ENCODE results near the gene TTLL10.
A peak's percentile ranks its signal among the peaks of the same experiment; 100 is the strongest.

TTLL10 gene

GRCh38 chr1:1157426-1157913, 16.2 kb upstream of the TTLL10 start:
- DNase-seq (ENCODE audit: low read depth), result peak; percentile 57
- TF ChIP-seq CTCF (IDR thresholded peaks at IDR 0.05; ENCODE audit: control insufficient read depth, insufficient read depth, low read depth, low read length, missing control alignments), result no peak
- peak overlapping the region; percentile 55 for H3K4me3 ChIP-seq (ENCODE audit: control insufficient read depth, low read depth, low read length)

- peak overlapping the region; percentile 55 for H3K4me3 ChIP-seq (ENCODE audit: control insufficient read depth, low read depth, low read length)
- DNase-seq (ENCODE audit: low read depth), result no peak
Observed at GRCh38 chr1:1157914-1158710, 15.6 kb upstream of the TTLL10 start.

GRCh38 chr1:1160281-1160930, 13.3 kb upstream of the TTLL10 start:
- DNase-seq (ENCODE audit: low read depth), result no peak
- TF ChIP-seq CTCF (IDR thresholded peaks at IDR 0.05; ENCODE audit: control insufficient read depth, insufficient read depth, low read depth, low read length, missing control alignments), result no peak
- no peak overlapping the region for H3K4me3 ChIP-seq (ENCODE audit: control insufficient read depth, low read depth, low read length)

More at GRCh38 chr1:1157914-1158710, 15.6 kb upstream of the TTLL10 start:
- TF ChIP-seq CTCF (IDR thresholded peaks at IDR 0.05; ENCODE audit: control insufficient read depth, insufficient read depth, low read depth, low read length, missing control alignments), result no peak

GRCh38 chr1:1161078-1161682, 12.5 kb upstream of the TTLL10 start:
- no peak for DNase-seq (ENCODE audit: low read depth)
- no peak for TF ChIP-seq CTCF (IDR thresholded peaks at IDR 0.05; ENCODE audit: control insufficient read depth, insufficient read depth, low read depth, low read length, missing control alignments)
- H3K4me3 ChIP-seq (ENCODE audit: control insufficient read depth, low read depth, low read length), result no peak overlapping the region

GRCh38 chr1:1161683-1162079, 12.0 kb upstream of the TTLL10 start:
- DNase-seq (ENCODE audit: low read depth), result no peak
- no peak overlapping the region for H3K4me3 ChIP-seq (ENCODE audit: control insufficient read depth, low read depth, low read length)
- no peak for TF ChIP-seq CTCF (IDR thresholded peaks at IDR 0.05; ENCODE audit: control insufficient read depth, insufficient read depth, low read depth, low read length, missing control alignments)

- DNase-seq (ENCODE audit: low read depth), result no peak
- H3K4me3 ChIP-seq (ENCODE audit: control insufficient read depth, low read depth, low read length), result no peak overlapping the region
- TF ChIP-seq CTCF (IDR thresholded peaks at IDR 0.05; ENCODE audit: control insufficient read depth, insufficient read depth, low read depth, low read length, missing control alignments), result no peak
Observed at GRCh38 chr1:1162597-1163537, 10.8 kb upstream of the TTLL10 start.

Data from AG09309 (cell line).